Caki2 (cell line): ENCODE results near the gene GAL. TPM values are rescaled to one million over a fixed set of nuclear protein-coding genes. Genes with fewer than 3 reads are reported as not detected.

Experiments
- DNase-seq: peaks from one replicate; pipeline ENCODE4 v3.0.0-alpha.2; 2015; ENCODE audit warnings: low read depth
- in situ Hi-C: cut with HindIII; loops from 2 replicates; pipeline ENCODE4 v1.10.0; 2016; ENCODE audit warnings: low sequenced_read_pairs, low pct_unique_long_range_greater_than_20kb, mixed read lengths
- total RNA-seq: library from RNA; depleted of rRNA; stranded (reverse); fragments of >200 nt; shearing (Covaris generic); gene quantifications from 2 replicates; pipeline ENCODE4 v1.2.3, GENCODE V29; 2014; ENCODE audit warnings: low replicate concordance

The GAL gene
- total RNA-seq, 1 experiment from 2014 or later, result not detected

- in situ Hi-C loops, result loop anchor here (10.0 kb wide), 1 partner anchor 46 kb away; no protein-coding TSS in a partner anchor
- no peak for DNase-seq
These were observed 6.5 kb downstream of the GAL start for GRCh38 chr11:68690671-68691401.

GRCh38 chr11:68691402-68691784 lies 7.0 kb downstream of the GAL start:
- in situ Hi-C loops, result loop anchor here (10.0 kb wide), 1 partner anchor 47 kb away; no protein-coding TSS in a partner anchor
- no peak for DNase-seq

- no peak for DNase-seq
- in situ Hi-C loops, result loop anchor here (10.0 kb wide), 1 partner anchor 47 kb away; no protein-coding TSS in a partner anchor
These were observed 7.8 kb downstream of the GAL start for GRCh38 chr11:68692115-68692514.

GRCh38 chr11:68692871-68693483 lies 8.6 kb downstream of the GAL start:
- no peak for DNase-seq
- in situ Hi-C loops, result loop anchor here (10.0 kb wide), 1 partner anchor 48 kb away; no protein-coding TSS in a partner anchor

- in situ Hi-C loops, result loop anchor here (10.0 kb wide), 1 partner anchor 49 kb away; no protein-coding TSS in a partner anchor
- DNase-seq, result no peak
These were observed 9.1 kb downstream of the GAL start for GRCh38 chr11:68693484-68693882.

GRCh38 chr11:68694431-68695297 lies 10.3 kb downstream of the GAL start:
- in situ Hi-C loops, result loop anchor here (10.0 kb wide), 1 partner anchor 50 kb away; no protein-coding TSS in a partner anchor
- DNase-seq, result no peak

- DNase-seq, result no peak
- in situ Hi-C loops, result loop anchor here (10.0 kb wide), 1 partner anchor 51 kb away; no protein-coding TSS in a partner anchor
These were observed 11.2 kb downstream of the GAL start for GRCh38 chr11:68695531-68695930.

GRCh38 chr11:68698993-68699392 lies 14.6 kb downstream of the GAL start:
- in situ Hi-C loops, result loop anchor here (10.0 kb wide), 1 partner anchor 54 kb away; no protein-coding TSS in a partner anchor
- no peak for DNase-seq

- no peak for DNase-seq
- in situ Hi-C loops, result no loop called here
These were observed 20.5 kb downstream of the GAL start for GRCh38 chr11:68704887-68705286.

- in situ Hi-C loops, result no loop called here
These were observed 23.2 kb downstream of the GAL start for GRCh38 chr11:68707527-68707926.

GRCh38 chr11:68709062-68709461 lies 24.7 kb downstream of the GAL start:
- in situ Hi-C loops, result no loop called here
- DNase-seq, result no peak

More at GRCh38 chr11:68707527-68707926, 23.2 kb downstream of the GAL start:
- no peak for DNase-seq

GRCh38 chr11:68710409-68710808 lies 26.1 kb downstream of the GAL start:
- in situ Hi-C loops, result no loop called here
- DNase-seq, result no peak

- in situ Hi-C loops, result no loop called here
- no peak for DNase-seq
These were observed 26.8 kb downstream of the GAL start for GRCh38 chr11:68711114-68711513.

- in situ Hi-C loops, result no loop called here
- DNase-seq, result no peak
These were observed 29.9 kb downstream of the GAL start for GRCh38 chr11:68714060-68714856.

- in situ Hi-C loops, result no loop called here
- DNase-seq, result no peak
These were observed 31.2 kb downstream of the GAL start for GRCh38 chr11:68715456-68716122.

GRCh38 chr11:68721075-68721474 lies 36.7 kb downstream of the GAL start:
- in situ Hi-C loops, result no loop called here
- DNase-seq, result no peak

- in situ Hi-C loops, result no loop called here
- DNase-seq, result no peak
These were observed 37.8 kb downstream of the GAL start for GRCh38 chr11:68722143-68722542.
